Adipose tissue (tissue), 3 donors: ENCODE results near the gene ARCN1. TPM values are rescaled to one million over a fixed set of nuclear protein-coding genes. Genes with fewer than 3 reads are reported as not detected.

Experiments used
- H3K27ac ChIP-seq: one replicate; pipeline ENCODE4 v1.5.1; 2013; ENCODE audit warnings: low read depth, low read length
- WGBS, 3 donors: extraction: QIAGEN DNeasy Blood & Tissue Kit; methylation state at CpG; one replicate each; pipeline ENCODE4 v1.1.7; 2013; 5-methylcytosine and 5-hydroxymethylcytosine counted together
- polyA plus RNA-seq, 3 donors: library from polyadenylated mRNA; stranded (reverse); fragments of 200-250 nt; gene quantifications; one replicate each; pipeline ENCODE4 v1.2.3, GENCODE V29; 2013
- donor health status: healthy with polysubstance abuse.
- donor health status: Bipolar disorder and iron deficiency.
- donor health status: healthy.

The ARCN1 gene
- polyA plus RNA-seq, 3 donors: 73.5 to 82.1 (median 73.9) TPM

DNA sequence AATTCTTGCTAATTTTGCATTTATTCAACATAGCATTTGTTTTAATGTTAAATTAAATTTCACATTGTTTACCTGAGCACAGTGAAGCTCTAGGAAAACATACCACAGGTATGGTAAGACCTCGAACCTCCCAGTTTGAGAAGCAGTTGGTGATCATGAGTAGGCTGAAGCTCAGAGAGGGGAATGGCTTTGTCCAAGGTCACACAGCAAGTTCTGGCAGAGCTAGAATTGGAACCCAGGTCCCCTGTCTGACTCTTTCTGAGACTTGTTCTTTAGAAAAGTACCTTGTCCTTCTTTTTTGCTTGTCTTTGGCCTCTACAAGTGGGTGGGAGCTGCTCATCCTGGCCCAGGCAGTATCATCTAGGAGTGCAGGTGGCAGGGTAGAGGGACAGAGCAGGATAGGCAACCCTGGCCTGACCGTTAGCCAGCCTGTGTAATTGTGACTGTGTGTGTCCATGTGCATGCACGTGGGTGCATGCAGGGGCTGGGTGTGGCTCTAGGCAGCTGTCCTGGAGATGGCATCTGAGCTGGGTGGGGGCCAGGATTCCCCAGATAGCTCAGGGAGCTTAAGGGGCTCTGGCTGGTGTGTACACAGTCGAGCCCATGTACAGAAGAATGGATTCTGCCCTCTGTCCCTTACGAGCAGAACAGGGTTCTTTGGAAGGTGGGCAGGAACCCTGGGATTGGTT, 56.8 kb downstream of the ARCN1 start:
- WGBS, 3 donors: 66 to 74% (median 71%) methylated on average over 5 of the region's 5 CpGs

DNA sequence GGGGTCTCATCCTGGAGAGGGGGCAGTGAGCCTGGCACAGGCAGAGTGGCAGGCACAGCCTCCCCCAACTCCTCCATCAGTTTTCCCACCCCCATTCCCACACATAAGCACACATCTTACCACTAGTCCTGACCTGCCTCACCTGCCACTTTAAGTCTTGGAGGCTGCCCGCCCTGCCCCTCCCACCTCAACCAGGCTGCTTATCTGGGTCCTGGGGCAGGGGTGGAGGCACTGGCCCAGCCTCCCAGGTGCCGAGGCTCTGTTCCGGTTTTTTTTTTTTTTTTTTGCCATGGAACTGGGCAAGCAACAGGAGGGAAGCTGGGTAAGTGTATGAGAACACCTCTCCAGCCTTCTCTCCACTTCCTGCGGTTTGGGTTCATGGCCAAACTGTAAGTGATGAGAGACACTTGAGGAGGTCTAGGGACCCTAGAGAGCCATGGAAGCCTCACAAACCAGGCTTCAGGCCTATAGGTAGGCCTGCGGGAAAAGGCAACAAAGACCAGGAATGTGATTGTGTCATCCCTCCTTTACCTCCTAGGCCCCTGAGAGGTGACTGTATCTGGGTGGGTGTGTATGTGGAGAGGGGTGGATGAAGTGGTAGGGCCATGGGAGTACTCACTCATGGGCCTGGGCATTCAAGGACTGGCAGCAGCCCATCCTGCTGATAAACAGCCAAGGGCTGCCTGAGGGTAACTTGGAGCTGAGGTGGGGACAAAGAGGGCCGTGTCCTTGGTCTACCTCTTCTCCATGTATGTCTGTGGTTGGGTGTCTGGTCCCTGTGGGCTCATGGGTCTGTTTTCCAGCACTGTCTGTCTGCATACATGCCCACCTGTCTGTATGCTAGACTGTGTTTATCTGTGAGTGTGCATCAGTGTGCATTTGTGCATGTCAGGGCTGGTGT, 57.8 kb downstream of the ARCN1 start:
- WGBS, 3 donors: 52 to 81% (median 75%) methylated on average over 5 to 6 of the region's 6 CpGs
- H3K27ac ChIP-seq: no peak overlapping the region

More for the DNA sequence above, 56.8 kb downstream of the ARCN1 start:
- H3K27ac ChIP-seq: no peak overlapping the region

DNA sequence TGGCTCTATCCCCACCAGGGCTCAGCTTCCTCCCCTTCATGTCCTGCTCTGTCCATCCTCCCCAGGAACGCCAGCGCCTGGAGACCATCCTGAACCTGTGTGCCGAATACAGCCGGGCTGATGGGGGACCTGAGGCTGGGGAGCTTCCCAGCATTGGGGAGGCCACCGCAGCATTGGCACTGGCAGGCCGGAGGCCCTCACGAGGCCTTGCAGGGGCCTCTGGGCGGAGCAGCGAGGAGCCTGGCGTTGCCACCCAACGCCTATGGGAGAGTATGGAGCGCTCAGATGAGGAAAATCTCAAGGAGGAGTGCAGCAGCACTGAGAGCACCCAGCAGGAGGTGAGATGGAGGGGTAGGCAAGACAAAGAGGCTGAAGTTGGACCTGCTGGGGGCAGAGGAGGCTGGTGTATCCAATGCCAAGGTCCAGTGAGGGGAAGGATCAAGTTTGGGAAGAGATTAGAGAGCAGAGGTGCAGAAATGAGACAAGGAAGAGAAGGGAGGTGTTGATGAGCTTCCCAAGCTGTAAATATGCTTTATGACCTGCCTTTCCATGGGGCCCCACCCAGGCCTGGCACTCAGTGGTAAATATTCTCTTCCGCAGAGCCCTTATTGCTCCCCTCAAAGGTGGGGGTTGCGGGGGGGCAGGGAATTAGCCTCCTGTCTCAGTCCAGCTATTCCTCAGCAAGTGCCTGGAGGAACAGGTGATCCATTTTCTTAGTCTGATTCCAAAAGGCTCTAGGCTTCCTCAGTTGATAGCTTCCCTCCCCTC, 59.1 kb downstream of the ARCN1 start:
- no peak overlapping the region for H3K27ac ChIP-seq
- 87 to 94% (median 91%) methylated on average over 14 of the region's 14 CpGs for WGBS, 3 donors

DNA sequence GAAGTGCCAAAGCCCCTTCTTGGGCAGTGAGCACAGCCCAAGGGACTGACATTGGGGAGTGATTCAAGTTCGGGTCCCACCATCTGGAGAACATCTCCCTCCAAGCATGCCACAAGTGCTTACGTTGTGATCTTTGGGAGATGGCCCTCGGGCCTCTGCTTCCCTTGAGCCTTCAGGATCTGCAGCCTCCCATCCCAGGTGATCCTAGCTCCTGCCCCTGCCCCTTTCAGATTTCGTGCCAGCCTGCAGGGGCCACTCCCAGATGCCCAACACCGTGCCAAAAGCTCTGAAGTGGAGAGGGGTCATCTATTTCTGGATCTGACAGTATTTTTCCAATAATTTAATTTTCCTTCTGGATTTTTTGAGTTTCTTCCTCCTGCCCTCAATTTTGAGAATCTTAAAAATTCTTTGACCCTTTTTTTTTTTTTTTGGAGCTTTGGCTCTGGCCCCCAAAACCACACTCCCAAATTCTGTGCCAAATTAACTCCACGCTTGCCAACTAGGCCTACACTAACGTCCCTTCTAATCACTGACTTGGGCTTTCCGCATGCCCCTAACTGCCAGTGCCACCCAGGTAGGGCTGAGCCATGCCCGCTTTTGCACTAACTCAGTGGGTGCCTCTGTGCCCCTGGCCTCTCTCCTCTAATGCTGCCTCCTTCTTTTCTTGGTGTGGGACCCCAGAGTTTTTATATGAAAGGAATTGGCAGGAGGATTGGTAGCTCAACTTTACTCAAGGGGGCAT, 60.5 kb downstream of the ARCN1 start:
- no peak overlapping the region for H3K27ac ChIP-seq
- WGBS, 3 donors: 74 to 88% (median 77%) methylated on average over 9 of the region's 9 CpGs

DNA sequence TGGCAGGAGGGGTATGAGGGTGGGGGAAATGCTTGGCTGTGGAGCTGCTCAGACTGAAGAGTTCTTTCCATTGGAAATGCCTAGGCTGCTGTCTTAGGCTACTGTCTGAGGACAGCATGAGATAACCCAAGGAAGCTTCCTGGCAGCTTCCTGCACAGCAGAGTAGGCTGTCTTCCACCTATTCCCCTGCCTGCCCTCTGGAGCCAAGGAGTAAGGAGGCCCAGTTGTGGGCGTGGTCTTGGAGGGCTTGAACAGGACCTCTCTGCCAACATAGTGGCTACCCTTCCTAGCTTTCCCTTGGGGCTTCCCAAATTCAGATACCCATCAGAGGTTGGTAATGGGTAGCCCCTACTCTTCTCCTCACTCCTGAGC, 61.1 kb downstream of the ARCN1 start:
- 82 to 87% (median 85%) methylated on average over 1 of the region's 1 CpG for WGBS, 3 donors
- H3K27ac ChIP-seq: no peak overlapping the region

DNA sequence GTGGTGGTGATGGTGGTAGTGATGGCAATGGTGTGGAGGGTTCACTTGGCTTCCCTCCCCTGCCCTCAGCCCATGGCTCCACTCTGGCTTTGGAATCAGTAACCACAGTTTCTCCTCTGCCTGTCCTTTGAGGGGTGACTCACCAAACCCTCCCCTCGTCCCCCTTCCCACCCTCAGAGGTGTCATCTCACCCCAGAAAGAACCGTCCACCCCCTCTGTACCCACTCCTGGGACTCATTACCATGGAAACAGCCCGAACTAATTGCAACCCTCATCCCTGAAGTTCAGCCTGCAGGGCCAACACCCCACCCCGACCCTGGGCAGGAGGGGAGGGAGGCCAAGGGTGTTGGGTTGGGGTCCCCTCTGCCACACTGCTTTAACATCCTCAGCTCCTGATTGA, 61.8 kb downstream of the ARCN1 start:
- no peak overlapping the region for H3K27ac ChIP-seq
- 42 to 51% (median 49%) methylated on average over 4 of the region's 4 CpGs for WGBS, 3 donors

DNA sequence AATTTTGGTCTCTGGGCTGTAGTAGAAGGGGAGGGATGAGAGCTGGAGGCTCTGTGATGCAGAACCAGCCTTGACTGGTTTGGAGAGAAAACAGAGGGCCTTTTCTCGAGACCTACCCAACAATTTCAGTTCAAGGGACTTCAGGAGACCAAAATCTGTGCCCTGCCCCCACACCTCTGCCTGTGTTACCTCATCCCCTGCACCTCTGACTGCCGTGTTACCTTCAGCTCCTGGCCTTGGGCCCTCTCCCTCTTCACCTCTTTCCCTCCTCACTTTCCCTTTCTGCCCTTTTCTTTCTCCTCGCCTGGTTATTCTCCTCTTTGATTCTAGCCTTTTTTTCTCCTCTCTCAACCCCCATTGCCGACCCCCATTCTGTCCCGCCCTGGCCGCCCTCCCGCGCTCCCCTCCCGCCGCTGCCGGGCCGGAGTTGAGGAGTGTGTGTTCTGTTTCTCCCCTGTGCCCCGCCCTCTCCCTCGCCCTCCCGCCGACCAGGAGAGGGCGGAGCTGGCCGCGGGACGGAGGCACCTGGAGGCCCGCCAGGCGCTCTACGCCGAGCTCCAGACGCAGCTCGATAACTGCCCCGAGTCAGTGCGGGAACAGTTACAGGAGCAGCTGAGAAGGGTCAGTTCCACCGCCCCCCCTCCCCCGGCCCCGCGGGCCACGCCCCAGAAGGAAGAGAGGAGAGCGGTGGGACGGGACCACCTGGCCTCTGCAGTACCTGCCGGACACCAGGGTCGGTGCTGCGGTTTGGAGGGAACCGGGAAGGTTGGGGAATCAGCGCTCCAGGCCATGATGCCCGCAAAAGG, 62.4 kb downstream of the ARCN1 start:
- H3K27ac ChIP-seq: no peak overlapping the region
- 6 to 46% (median 30%) methylated on average over 37 to 41 of the region's 41 CpGs for WGBS, 3 donors

DNA sequence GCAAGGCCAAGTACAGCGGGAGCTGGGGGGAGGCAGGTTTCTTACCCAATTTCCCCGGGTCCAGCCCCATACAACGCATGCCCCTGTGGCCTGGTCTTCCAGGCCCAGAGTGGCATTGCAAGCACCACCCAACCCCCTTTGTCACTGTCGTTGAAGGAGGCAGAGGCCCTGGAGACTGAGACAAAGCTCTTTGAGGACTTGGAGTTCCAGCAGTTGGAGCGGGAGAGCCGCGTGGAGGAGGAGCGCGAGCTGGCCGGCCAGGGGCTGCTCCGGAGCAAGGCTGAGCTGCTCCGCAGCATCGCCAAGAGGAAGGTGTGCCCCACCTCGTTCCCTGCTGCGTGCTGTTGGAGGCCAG, 63.0 kb downstream of the ARCN1 start:
- WGBS, 3 donors: 22 to 66% (median 48%) methylated on average over 15 of the region's 15 CpGs
- H3K27ac ChIP-seq: no peak overlapping the region

DNA sequence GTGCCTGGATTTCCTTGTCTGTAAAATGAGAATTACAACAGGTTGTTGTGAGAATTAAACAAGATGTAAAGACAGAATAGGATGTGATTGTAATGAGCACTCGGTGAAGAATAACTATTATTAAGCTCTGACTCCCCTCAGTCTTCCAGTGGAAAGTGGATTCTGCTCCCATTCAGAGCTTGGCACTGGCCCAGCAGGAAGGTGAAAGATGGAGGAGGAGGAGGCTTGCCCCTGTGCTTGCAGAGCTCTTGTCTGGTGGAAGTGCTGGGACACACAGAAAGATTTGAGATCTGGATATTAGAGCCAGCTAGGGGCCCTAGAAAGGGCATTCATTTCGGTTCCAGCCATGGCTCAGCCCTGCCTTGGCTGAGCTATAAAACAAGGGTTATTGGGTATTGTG, 63.4 kb downstream of the ARCN1 start:
- 67 to 87% (median 79%) methylated on average over 2 of the region's 2 CpGs for WGBS, 3 donors
- H3K27ac ChIP-seq: no peak overlapping the region

DNA sequence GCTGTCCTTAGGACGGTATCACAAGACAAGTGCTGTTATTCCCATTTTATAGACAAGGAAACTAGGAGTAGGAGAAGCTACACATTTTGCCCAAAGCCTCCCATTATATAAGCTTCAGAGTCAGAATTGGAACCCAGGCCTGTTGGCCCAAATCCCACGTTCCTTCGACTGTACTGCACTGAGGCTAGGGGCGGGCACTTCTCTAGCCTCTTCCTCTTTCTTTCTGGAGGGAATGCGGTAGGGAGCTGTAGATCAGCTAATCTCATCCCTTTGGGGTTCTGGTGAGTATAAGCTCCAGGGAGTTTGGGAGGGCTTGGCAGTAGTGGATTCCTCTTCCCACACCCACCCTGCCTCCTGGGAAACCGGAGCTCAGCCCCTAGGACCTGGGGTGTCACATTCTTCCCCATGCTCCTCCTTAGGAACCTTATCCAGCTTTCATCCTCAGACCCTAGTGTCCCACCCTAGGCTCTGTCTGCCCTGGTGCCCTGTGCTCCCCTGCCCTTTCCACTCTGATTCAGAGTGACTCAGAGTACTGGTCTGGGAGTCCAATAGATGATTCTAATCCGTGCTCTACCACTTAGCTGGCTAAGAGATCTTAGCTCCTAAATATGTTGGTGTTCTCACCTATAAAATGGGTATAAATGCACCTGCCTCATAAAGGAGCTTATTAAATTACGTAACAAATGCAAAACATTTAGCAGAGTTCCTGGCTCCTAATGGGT, 64.5 kb downstream of the ARCN1 start:
- WGBS, 3 donors: 63 to 87% (median 68%) methylated on average over 8 of the region's 8 CpGs
- no peak overlapping the region for H3K27ac ChIP-seq

DNA sequence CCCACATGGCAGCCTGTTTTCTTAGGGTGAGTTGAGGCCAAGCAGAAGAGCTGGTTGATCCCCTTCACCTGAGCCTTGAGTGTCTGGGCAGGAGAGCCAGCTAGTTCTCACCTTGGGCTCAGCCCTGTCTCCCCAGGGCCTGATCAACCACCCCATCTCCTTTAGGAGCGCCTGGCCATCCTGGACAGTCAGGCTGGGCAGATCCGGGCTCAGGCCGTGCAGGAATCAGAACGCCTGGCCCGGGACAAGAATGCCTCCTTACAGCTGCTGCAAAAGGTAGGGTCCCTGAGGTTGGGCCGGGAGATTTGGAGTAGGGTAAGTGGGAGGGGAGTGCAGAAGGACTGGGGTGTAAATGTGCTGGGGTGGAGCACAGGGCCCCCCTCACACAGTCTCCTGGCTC, 66.5 kb downstream of the ARCN1 start:
- 90 to 94% (median 94%) methylated on average over 6 of the region's 6 CpGs for WGBS, 3 donors
- H3K27ac ChIP-seq: no peak overlapping the region

DNA sequence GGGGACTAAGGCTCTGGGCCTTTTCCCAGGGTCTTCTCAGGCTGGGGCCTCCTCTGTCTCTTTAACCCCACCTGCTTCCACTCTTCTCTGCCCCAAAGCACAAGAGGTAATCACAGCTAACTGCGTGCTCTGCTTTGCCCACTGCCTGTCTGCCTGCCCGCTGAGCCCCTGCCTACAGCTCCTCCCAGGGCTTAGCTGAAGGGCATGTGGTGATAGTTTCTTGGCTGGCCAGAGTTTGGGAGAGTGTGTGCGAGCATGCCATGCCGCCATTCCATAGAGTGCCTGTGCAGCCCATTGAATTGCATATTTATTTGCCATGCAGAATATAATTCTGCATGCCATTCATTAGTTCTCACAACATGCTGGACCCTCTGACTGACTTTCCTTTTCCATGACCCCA, 67.7 kb downstream of the ARCN1 start:
- WGBS, 3 donors: 77 to 93% (median 91%) methylated on average over 4 of the region's 4 CpGs
- H3K27ac ChIP-seq: no peak overlapping the region

DNA sequence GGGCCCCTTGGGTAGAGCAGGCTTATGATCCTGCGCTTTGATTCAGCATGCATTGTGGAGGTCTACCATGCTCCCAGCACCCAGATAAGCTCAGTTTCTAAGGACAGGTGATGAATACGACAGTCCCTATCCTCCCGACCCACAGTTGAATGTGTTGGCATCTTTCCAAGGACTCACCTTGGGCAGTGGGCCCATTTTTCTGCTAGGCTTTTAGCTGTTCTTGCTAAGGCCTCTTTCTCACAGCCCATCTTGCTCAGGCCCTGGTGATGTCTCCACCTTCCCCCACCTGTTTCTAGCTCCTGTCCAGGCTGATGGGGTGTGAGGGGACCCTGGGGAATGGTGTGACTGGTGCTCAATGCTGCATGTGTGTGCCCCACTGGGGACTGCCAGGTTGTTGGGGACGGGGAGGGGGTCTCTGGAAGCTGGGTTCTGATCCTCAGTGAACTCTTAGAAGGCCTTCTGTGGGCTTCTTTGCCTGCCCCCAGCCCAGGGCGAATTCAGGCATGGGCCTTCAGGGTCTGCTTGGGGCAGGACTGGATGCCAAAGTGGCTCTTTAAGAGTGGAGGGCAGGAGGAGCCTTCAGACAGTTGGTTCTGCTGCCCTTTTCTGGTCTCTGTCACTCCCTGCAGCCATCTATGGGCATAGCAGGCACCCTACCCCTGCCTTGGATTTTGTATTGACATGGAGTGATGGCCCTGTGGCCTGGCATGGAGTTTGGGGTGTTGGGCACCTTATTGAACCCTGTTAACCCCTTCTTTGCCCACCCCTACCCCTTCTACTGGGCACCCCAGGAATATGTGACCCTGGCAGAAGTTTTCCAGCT, 68.3 kb downstream of the ARCN1 start:
- no peak overlapping the region for H3K27ac ChIP-seq
- 61 to 74% (median 74%) methylated on average over 5 of the region's 5 CpGs for WGBS, 3 donors

DNA sequence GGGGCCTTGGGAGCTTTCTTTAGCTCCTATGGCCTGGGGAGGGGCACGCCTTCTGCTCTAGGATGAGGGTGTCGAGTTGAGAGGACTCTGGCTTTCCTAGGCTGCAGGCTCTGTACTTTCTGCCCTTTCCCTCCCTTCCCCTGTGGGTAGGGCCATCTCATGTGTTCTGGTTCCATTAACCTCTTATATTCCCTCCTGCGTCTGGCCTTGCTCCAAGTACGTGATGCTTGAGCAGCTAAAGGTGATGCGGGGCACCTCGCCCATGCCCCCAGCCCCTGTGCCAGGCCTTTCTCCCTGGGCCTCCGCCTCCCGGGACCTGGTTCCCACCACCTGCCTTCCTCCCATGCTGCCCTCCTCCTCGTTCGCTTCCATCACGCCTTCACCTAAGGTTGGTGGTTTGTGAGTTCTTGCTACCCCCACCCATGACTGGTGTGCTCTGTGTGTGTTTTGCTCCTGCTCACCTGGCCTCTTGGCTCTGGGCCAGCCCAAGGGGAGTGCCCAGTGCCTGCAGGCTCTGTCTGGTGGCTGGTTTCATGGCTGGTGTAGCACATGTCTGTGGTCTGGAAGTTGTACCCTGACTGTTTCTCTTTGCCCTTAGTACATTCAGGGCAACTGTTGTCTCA, 69.3 kb downstream of the ARCN1 start:
- WGBS, 3 donors: 46 to 87% (median 84%) methylated on average over 11 of the region's 11 CpGs
- H3K27ac ChIP-seq: no peak overlapping the region

DNA sequence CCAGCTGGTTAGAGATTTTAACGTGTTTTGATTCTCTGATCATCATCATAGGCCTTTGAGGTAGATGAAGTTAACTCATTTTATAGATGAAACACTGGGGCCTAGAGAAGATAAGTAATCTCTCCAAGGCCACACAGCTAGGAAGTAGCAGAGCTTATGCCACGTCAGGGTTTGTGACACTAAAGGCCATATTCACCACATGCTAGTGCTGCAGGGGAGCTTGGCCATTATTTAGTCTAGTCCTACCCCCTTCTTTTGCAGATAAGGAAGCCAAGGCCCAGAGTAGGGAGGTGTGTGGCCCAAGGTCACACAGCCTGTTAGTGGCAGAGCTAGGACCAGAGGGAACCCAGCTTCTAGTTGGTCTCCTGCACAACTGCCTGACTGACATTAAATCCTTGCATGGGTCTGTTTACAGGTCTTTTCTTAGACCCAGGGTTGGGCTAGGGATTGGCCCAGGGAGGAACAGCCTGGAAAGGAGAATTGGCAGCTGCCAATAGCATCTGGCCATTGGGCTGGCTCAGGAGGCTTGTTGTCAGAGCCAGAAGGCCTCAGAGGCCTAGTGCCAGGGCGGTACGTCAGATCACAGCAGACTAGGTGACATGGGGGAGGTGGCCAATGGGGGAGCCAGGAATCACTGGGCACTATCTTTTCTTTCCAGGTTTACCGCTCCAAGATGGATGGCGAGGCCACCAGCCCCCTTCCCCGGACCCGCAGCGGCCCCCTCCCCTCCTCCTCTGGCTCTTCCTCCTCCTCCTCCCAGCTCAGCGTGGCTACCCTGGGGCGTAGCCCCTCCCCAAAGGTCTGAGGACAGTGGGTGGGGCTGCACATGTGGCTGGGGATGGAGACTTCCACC, 71.2 kb downstream of the ARCN1 start:
- 67 to 88% (median 82%) methylated on average over 10 to 11 of the region's 11 CpGs for WGBS, 3 donors
- no peak overlapping the region for H3K27ac ChIP-seq
